Activated T-cell treated with anti-CD3 and anti-CD28 coated beads for 48 hours (primary cell): ENCODE data around the gene PLCB4.

Experiments
- DNase-seq: peaks from one replicate; pipeline ENCODE4 v3.0.0-alpha.2; 2020; ENCODE audit warnings: low read depth

The PLCB4 gene

GRCh38 chr20:9453201-9453600 is 384.3 kb downstream of the PLCB4 start:
- no peak for DNase-seq

GRCh38 chr20:9454791-9455190 is 385.9 kb downstream of the PLCB4 start:
- DNase-seq = no peak

GRCh38 chr20:9457136-9457535 is 388.2 kb downstream of the PLCB4 start:
- DNase-seq = no peak

DNA sequence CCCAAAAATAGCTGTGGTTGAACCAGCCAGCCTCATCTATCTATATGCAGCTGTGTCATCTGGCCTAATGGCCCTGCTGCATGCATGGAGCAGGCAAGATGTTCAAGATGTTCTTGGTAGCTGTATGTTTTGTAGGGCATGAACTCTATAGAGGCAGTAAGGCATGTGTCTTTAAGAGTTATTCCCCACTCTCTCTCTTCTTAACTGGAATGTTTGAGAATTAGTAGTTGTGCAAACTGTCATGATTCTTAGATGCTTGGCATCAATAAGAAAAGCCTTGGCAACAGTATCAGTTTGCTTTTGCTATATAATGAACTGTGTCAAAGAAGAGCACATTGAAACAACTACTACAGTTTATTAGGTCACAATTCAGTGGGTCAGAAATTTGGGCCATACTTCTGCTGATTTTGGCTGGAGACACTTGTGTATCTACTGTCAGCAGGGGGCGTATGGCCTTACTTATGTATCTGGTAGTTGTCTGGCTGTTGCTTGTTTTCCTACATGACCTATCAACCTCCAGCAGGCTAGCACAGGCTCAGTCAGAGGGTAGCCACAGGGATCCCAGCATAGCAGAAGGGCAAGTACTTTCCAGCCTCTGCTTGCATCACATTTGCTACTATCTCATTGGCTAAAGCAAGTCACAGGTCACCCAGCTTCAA is 389.4 kb downstream of the PLCB4 start:
- DNase-seq = no peak

GRCh38 chr20:9460518-9460917 is 391.6 kb downstream of the PLCB4 start:
- DNase-seq = no peak

DNA sequence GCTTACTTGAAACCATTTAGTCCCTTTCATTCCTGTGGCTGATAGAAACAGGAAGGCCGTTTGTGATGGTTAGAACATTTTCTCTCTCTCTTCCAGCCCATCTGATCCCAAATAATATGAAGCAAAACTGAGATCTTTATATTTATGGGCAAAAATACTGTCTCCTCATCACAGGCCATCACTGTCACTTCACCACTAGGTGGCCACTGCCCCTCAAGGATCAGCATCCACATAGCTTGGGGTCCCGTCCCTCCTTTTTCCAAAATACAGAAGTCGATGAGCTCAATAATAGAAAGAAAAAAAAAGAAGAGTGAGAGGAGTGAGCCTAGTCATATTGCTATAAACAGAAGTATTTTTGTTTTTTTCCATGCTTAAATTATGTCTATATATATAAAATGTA is 399.1 kb downstream of the PLCB4 start:
- DNase-seq = no peak

DNA sequence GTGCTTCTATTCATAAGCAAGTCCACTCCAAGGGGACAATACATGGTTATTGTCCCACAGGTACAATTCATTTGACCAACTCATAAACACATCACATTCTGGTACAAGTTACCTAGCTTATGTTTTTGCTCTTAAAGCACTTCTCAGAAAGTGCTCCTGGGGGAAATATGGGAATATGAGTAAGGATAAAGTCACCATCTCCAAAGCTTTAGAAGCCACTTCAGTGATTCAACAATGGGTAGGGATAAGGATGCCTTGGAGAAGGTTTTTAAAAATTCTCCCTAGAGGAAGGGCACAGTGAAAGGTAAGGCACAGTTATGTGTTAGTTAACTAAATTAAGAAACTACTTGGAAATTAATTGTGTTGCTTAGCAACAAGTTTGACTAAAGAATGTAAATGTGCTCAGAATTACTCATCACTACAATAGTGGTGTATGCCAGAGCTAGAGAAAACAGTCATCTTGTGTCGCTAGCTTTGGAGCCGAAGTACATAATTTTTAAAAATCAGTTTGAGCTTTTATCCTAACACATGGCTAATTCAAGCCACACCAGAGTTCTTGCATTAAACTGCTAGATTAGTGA is 406.0 kb downstream of the PLCB4 start:
- DNase-seq = no peak

GRCh38 chr20:9475456-9475855 is 406.6 kb downstream of the PLCB4 start:
- no peak for DNase-seq

GRCh38 chr20:9476174-9476573 is 407.3 kb downstream of the PLCB4 start:
- DNase-seq = no peak

DNA sequence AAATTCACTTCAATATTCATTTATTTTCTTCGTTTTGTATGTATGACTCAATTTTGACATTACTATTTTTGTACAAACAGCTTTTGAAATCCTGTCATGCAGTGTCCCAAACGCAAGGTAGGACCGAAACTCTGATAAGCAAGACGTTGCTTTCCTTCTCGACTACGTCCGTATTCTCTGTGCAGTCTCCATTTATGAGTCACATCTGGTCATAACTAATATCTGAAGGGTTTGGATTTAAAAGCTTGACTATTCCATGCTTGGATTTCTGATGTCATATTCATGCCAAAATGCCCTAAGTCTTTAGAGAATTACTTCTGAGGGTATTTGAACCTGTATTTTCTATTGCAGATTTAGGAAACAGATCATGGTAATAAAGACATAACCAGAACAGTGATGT is 407.8 kb downstream of the PLCB4 start:
- no peak for DNase-seq

DNA sequence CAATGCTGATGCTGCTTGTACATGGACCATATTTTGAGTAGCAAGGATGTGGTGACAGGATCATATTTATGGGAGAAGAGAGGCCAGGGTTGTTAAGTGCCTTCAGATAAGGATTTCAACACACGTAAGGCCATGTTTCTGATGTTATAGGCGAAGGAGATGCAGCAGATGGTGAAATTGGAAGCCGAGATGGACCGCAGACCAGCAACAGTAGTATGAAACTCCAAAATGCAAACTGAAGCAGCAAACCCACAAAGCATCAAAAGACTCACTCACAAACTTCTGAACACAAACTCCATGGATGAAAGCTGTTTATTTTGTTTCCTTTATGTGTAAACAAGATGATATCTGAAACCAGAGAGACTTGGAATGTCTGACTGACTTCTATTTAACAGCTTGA is 409.9 kb downstream of the PLCB4 start:
- DNase-seq = no peak

GRCh38 chr20:9480066-9480465 is 411.2 kb downstream of the PLCB4 start:
- DNase-seq = no peak

- DNase-seq = no peak
These were observed 413.3 kb downstream of the PLCB4 start for GRCh38 chr20:9482180-9482579.

DNA sequence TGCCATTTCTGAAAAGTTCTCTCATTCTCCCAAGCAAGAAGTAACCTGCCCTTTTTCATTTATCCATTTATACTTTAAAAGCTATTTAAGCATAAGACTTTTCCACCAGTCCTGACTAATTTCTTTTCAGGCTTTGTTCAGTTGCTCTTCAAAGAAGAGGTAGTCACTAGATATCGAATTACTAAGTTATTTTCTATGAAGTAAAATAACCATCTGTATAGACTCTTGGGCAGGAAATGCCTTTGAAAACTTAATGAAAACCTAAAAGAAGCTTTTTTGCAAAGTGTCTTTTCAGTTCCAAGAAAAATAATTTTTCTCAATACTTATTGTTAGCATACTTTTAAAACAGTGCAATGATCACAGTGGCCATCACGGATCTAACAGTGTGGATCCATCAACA is 414.2 kb downstream of the PLCB4 start:
- no peak for DNase-seq

DNA sequence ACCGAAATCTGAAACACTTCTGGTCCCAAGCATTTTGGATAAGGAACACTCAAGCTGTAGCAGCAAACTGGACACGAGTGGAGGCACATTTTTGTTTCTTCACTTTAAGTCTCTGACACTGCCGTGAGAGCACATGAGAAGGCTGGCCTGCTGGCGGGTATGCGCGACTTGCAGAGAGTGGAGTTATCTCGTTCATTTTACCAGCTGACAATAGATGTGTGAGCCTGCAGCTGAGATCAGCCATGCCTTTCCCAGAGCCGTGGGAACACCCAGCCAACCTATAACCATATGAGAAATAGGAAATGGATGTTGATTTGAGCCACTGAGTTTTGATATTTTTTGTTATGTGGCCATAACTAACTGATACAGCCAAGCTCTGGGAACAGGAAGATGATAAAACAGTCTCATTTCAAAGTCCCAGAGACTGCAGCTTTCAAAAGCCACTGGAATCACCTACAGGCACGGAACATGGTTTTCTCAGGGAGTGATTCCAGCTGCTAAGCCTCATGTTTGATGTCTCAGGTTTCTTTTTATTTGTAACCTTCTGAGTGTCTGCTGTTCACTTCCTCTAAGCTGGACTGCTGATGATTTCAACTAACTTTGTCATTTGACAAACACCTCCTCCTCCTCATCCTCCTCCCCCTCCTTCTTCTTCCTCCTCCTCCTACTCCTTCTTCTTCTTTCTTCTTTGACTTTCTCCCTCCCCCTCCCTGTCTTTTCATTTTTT is 416.9 kb downstream of the PLCB4 start:
- DNase-seq = no peak

DNA sequence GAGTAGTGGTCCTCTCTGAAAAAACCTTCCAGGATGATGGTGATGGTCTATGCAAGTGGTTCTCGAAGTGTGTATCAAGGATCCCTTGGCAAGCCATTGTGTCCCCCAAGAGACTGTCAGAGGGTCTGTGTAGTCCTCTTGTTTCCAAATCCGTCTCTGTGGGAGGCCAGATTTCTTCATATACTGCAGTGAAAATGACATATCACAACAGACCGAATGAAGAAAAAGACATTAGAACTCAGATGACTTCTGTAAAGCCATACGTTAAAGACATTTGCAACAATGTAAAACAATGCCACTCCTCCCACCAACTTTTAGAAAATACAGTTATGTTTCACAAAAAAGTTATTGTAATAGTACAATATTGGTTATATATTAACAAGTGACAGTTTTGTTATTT is 418.3 kb downstream of the PLCB4 start:
- no peak for DNase-seq

DNA sequence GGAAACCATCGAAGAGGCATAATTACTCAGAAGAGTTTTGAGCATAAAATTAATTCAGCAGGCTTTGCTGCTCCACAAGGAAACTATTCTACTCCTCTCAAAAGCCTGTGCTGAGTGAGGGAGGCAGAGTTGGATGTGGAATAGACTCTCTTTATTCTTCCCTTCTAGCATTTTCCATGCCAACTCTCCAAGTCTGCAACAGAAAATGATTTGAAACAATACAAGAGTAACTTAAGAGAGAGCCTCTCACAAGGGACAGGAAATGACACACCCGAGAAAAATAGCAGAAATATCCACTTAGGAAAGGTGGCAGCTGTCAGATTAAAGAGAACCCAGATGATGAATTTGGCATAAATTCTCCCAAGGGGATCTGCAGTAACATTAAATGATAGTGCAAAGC is 419.2 kb downstream of the PLCB4 start:
- DNase-seq = no peak

DNA sequence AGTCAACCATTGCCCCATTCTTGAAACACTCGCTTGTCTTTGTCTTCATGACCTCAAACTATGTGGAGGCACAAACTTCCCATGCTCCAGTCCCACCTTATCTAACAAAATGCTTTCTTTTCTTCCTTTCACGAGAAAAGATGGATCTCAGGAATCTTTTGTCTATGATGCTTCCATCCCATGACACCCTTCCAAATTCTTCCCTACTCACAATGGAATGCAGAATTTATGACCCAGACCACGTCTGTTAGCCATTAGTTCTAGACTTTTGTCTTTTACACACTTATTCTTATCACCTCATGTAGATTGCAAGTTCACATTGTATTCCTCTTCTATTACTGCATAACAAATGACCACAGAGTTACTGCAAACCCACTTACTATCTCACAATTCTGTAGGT is 421.3 kb downstream of the PLCB4 start:
- DNase-seq = no peak

DNA sequence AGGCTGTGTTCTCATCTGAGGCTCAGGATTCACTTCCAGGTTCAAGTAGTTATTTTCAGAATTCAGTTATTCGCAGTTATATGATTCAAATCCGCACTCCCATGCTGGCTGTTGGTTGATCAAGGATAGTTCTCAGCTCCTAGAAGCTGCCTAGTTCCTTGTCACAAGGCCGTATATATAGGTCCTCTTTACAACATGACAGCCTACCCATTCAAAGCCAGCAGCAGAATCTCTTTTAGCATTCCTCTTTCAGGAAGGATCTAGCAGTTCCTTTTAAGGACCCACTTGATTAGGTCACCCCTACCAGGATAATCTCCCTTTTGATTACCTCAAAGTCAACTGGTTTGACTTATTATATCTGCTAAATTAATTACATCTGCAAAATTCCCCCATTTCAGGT is 421.7 kb downstream of the PLCB4 start:
- no peak for DNase-seq

GRCh38 chr20:9491324-9491723 is 422.4 kb downstream of the PLCB4 start:
- DNase-seq = no peak

- no peak for DNase-seq
These were observed 423.2 kb downstream of the PLCB4 start for GRCh38 chr20:9492067-9492466.

DNA sequence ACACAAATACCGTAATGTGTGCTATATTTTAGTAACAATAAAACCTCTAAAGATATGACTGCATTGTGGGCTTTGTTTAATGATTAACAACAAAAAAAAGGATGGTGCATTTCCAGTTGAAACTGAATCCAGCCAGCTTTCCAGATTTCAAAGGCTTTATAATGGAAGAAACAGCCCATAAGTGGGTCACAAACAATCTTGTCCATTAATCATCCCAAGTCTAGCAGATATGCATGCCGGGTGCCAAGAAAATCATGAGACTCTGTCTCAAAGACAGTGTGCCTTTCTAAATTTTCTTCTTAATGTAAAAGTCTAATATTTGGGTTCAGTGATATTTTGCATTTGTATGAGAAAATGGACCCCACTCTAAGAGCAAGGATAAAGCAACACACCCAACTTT is 424.9 kb downstream of the PLCB4 start:
- no peak for DNase-seq

- no peak for DNase-seq
These were observed 426.8 kb downstream of the PLCB4 start for GRCh38 chr20:9495701-9496100.

- no peak for DNase-seq
These were observed 427.3 kb downstream of the PLCB4 start for GRCh38 chr20:9496155-9496554.
